Left hindlimb (tissue), 1 donor: Measurements from ENCODE around the gene RPL22.

Experiments
- DNase-seq: peaks from one replicate; pipeline ENCODE4 v3.0.0-alpha.2; 2018

RPL22 gene

GRCh38 chr1:6199298-6200187 is at the start of gene RPL22:
Gene RPL22, minus strand, starts transcription at chr1:6199595. Its CDS starts 22 bp downstream, at chr1:6199573.
- peak; percentile 99 for DNase-seq

DNA sequence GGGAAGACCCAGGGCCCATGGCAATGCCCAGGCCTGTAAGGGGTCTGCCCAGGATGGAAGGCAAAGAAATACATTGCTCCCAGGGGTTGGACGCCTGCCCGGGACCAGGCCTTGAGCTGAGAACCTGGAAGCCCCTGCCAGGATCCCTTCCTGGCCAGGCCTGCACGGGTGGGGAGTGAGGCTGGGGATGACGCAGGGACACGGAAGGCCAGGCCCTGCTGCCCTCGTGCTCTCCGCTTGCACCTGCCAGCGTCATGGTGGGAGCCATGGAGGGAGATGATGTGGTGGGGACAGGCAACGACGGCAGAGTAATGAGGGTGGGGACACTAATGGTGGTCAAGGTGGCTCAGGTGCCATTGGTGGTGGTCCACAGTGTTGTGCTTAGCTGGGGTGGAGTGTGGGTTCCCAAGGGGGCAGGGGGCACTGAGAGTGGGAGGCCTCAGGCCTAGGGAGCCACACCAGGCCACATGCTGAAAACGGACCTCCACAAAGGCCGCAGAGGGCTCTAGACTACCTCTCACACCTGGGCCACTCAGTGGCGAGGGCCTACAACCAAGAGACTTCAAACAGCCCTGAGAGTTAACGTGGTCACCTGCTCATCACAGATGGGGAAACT is 48.9 kb upstream of the RPL22 start:
- peak; percentile 36 for DNase-seq

DNA sequence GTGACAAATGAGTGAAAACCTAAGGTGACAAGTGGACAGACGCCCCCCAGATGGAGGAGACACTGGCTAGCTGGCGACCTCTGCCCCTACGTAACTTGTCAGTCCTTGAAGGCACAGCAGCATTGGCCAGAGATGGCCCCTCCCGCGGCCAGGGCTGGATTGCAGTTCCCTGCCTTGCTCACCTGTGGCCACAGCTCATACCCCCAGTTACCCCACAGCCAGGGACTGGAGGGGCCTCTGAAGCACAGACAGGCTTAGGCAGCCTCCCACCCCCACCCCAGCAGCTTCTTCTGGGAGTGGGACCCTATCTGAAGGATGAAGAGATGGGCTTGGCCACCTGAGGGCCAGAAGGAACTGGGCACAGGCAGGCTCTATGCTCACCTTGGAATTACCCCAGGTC is 48.3 kb upstream of the RPL22 start:
- peak; percentile 41 for DNase-seq

DNA sequence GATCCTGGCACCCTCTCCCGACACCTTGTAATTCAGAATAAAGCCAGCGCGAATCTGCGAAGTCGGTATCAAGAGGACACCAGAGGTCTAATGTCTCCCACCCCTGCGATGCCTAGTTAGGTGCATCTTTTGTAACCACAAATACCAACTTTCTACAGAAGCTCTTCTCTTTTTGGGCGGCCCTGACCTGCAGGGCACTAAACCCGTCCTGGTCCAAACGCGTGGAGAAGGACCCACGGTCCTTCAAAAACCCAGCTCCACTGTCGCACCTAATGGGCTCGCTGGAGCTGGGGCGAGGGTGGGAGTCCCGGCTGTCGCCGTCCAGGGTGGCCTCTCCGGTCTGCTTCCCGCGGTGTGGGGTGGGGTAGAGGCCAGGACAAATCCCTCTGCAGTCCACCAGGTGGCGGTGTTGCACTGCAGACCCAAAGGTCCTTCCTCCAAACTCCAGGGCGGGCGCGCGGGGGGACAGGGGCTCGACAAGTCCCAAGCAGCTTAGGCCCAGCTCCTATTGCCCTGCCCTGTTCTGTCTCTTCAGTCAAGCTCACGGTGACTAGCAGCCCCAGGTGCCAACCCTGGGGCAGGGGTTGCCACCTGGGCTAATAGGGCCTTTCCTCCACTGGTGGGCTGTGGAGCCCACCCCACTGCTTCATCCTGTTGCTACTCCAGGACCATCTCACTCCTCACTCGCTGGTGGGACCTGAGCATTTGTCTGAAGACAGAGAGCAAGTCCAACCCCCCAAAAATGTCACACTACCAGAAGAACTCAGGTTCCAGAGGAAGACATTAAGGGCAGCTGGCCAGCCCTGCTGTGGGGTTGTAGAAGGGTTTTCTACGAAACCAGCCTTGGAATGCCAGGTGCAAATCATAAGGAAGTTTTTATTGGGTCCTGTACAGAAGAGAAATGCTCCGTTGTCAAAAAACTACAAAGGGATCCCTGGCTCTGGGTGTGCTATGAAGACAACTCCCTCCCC is 47.4 kb upstream of the RPL22 start:
- DNase-seq: peak; percentile 89

GRCh38 chr1:6245869-6246496 is 46.6 kb upstream of the RPL22 start:
- peak; percentile 65 for DNase-seq

GRCh38 chr1:6245086-6245868 is 45.9 kb upstream of the RPL22 start:
- peak; percentile 85 for DNase-seq

GRCh38 chr1:6244401-6245049 is 45.1 kb upstream of the RPL22 start:
- DNase-seq: peak; percentile 33

GRCh38 chr1:6243993-6244392 is 44.6 kb upstream of the RPL22 start, which contains the start of gene HES3:
Gene HES3, plus strand, starts transcription at chr1:6244179. Its CDS starts 187 bp downstream, at chr1:6244366.
- no peak for DNase-seq

DNA sequence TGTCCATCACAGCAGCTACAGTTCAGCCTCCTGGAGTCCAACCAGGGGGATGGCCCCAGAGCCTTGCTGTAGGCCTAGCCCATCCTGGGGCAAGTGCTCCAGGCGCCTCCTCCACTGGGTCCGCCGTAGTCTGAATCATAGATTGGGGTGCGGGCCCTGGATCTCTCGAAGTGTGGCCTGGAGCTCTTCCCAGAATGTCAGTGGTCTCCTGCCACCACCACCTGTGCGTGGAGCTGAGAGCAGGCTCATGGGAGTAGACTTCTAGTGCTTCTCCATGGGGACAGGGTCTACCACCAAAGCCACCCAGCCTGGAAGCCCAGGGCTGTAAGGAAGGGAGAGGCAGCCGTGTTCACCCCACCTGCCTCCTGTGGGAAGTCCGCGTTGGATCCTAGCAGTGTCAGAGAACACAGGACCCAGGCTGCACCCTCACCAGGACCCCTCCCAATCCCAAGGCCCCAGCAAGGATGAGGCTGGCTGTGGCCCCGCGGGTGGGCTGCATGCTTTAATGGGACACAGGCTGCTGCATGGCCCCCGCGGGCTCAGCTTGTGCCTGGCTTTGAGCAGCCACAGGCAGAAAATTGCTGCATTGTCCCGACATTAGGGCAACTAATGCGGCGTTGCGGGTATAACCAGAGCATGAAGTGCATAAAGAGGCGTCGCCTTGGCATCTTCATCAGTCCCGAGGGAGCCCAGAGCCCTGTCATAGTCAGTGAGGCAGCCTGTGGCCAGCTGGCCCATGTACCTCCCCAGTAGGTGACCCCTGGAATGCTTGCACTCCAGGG is 43.8 kb upstream of the RPL22 start:
- DNase-seq: no peak

- peak; percentile 57 for DNase-seq
These were observed 42.7 kb upstream of the RPL22 start for GRCh38 chr1:6241887-6242740.

DNA sequence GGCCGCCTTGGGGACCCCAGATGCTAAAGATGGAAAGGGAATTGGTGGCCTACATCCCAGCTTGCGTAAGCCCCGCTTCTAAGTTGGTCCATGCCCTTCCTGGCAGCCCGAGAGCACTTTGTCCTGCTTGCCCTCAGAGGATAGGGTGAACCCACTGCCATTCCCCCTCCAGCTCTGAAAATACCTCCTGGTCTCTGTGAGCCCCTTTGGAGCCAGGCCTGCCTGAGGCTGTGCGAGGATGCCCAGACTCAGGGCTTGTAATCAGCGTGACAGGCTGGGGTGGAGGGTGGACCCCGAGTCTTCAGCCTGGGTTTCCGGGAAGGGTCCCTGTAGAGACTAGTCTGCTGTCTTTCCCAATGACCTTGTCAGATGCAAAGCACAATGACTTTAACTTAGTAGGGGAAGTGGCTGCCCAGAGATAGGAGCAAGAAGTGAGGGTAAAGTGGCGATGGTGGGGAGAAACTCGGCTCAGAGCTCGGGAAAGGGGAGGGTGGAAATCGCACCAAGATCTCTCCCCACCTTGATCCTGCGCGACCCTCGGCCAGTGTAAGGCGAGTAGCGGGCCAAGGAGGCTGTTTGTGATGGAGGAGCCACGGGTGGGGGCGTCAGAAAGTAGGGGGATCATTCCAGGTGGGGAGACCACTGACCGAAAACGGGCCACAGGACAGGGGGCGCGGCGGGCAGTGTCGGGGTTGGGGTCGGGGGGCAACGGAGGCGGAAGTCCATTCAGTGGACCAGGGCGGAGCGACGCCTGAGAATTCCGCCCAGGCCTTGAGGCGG is 41.9 kb upstream of the RPL22 start:
- no peak for DNase-seq

DNA sequence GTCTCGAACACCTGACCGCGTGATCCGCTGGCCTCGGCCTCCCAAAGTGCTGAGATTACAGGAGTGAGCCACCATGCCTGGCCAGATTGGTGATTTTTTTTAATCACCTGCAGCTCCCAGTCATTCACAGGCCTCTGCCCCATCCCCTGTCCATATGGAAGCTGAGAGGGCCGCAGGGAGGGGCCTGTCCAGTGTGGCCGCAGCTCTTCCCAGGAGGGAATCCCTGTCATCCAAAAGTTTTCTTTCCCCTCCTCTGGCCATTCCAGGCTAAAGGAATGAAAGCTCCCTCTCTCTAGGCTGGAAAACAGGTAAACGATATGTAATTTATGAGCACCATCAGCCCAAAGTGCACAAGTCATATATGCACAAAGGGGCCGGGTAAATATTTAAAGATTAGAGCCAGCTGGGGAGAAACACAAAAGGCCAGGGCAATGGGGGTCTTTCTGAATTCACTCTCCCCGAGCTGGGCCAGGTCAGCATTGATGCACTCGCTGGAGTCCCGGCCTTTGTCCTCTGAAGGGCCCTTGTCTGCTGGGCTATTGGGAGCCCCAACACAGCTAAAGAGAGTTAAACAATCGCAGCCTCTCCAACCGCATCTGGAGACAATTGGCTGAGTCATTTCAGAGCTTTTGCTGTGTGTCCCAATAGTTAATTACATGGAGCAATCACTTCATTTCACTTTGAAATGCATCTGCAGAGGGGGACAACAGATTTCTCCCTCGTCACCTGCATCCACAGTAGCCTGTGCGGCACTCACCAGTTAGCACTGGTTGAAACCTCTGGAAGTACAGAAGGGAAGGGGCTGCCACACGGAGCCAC is 40.8 kb upstream of the RPL22 start:
- no peak for DNase-seq

- DNase-seq: no peak
These were observed 39.9 kb upstream of the RPL22 start for GRCh38 chr1:6239213-6239752.

DNA sequence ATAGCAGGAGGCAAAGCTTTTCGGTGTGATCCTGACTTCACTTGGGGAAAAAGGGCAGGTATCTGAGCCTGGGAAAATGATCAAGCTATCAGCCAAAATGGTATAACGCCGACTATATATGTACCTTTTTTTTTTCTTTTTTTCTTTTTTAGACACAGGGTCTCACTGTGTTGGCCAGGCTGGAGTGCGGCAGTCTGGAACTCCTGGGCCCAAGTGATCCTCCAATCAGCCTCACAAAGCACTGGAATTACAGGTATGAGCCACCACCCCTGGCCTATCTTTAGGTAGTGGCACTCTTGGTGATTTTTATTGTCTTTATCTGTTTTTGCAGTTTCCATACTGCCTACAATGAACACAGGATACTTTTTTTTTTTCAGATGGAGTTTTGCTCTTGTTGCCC is 37.7 kb upstream of the RPL22 start:
- no peak for DNase-seq

DNA sequence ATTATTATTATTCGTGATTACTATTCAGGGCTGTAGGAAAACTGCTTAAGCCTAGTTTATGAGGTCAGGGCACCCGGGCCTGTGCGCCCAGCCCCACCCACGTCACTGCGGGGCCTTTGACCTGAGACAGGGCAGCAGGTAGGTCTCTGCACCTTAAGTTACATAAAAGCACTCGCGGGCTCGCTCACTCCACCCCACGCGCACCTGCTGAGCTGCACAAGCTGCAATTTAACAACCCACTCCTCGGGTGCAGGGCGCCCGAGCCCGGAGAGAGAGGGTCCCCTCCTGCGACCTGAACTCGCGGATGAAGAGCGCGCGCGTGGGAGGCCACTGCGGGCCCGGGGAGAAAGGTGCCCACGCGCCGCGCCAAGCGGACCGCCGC is 35.9 kb upstream of the RPL22 start:
- no peak for DNase-seq

DNA sequence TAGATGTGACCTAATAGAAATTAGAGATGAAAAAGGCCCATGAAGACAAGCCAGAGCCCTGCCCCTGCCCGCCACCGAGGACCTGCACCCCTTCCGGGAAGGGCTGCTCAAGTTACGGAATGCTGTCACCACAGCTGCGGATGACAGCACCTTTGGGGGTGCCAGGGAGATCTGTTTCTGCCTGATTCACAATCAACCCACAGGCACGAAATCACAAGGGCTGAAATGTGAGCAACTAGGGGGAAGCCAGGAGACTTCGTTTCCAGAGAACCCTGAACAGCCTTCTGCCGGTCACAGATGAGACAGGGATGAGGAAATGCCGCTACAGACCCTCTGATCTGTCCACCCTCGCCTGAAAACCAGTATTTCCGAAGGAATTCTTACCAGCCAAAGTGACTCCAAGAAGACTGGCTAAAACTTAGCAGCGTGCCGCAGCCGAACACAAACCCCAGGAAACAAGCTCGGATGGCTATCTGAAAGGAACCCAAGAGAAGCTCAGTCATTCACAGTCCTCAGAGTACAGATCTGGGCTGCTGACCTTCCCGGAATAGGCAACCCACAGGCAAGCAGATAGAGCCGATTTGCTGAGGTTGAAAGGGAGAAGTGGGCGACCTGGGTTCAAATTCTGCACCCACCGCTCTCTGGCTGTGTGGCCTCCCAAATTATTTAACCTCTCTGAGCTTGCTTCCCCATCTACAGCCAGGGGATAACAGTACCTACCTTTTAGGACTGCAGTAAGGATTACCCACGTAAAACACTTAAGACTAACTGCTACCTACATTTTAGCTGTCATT is 35.3 kb upstream of the RPL22 start:
- no peak for DNase-seq
